ENCODE results near the gene SLC35E2B. TPM values are rescaled to one million over a fixed set of nuclear protein-coding genes. Genes with fewer than 3 reads are reported as not detected.

SLC35E2B gene
- total RNA-seq, 3 donors from 2014 or later (not counting 1 experiment from before 2014, with no cell fraction given) = 57.6 to 79.9 (median 61.8) TPM

DNA sequence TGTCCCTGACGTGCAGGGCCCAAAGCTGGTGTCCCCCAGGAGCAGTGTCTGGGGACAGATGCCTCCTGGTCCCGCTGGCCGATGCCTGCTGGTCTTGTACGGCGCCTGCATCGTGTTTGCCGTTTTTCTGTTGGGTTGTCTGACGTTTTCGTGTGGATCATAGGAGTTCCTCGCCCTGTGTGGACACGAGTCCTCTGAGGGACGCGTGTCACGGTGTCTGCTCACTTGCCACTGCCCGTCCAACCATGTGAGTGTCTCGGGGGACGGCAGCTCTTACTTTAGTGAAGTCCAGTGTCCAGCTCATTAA is 69.9 kb downstream of the SLC35E2B start:
- Mint-ChIP-seq H3K27me3 (ENCODE audit: low read depth in 2 of 2) (no peaks in the 10 kb centered on the region), H3K36me3 (no peaks in the 10 kb centered on the region), H3K27ac (no peak overlapping the region), H3K4me3 (no peak overlapping the region), H3K9me3 (no peaks in the 10 kb centered on the region), H3K4me1 (peaks cover 8 to 25% of the 10 kb centered on the region in 2 donors)
- Histone ChIP-seq H3K9me3 (ENCODE audit: control insufficient read depth, insufficient read depth, low read length) (no peaks in the 10 kb centered on the region), H3K36me3 (ENCODE audit: control insufficient read depth, insufficient read depth, low read length) (no peaks in the 10 kb centered on the region), H3K27me3 (ENCODE audit: control insufficient read depth, insufficient read depth, low read length) (no peaks in the 10 kb centered on the region), H3K4me3 (ENCODE audit: low read length) (no peak overlapping the region), H3K27ac (ENCODE audit: low read length) (no peak overlapping the region), H3K4me1 (ENCODE audit: control insufficient read depth, insufficient read depth, low read length) (peaks cover 39% of the 10 kb centered on the region)
- intact Hi-C loops (cut with micrococcal nuclease) = no loop called here
- 93% methylated on average over 17 of the region's 17 CpGs for WGBS (ENCODE audit: insufficient coverage)
- DNase-seq (no peak), ATAC-seq (no peak)
- TF ChIP-seq, protein P1, sequence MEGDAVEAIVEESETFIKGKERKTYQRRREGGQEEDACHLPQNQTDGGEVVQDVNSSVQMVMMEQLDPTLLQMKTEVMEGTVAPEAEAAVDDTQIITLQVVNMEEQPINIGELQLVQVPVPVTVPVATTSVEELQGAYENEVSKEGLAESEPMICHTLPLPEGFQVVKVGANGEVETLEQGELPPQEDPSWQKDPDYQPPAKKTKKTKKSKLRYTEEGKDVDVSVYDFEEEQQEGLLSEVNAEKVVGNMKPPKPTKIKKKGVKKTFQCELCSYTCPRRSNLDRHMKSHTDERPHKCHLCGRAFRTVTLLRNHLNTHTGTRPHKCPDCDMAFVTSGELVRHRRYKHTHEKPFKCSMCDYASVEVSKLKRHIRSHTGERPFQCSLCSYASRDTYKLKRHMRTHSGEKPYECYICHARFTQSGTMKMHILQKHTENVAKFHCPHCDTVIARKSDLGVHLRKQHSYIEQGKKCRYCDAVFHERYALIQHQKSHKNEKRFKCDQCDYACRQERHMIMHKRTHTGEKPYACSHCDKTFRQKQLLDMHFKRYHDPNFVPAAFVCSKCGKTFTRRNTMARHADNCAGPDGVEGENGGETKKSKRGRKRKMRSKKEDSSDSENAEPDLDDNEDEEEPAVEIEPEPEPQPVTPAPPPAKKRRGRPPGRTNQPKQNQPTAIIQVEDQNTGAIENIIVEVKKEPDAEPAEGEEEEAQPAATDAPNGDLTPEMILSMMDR (IDR thresholded peaks at IDR 0.05) = no peak

DNA sequence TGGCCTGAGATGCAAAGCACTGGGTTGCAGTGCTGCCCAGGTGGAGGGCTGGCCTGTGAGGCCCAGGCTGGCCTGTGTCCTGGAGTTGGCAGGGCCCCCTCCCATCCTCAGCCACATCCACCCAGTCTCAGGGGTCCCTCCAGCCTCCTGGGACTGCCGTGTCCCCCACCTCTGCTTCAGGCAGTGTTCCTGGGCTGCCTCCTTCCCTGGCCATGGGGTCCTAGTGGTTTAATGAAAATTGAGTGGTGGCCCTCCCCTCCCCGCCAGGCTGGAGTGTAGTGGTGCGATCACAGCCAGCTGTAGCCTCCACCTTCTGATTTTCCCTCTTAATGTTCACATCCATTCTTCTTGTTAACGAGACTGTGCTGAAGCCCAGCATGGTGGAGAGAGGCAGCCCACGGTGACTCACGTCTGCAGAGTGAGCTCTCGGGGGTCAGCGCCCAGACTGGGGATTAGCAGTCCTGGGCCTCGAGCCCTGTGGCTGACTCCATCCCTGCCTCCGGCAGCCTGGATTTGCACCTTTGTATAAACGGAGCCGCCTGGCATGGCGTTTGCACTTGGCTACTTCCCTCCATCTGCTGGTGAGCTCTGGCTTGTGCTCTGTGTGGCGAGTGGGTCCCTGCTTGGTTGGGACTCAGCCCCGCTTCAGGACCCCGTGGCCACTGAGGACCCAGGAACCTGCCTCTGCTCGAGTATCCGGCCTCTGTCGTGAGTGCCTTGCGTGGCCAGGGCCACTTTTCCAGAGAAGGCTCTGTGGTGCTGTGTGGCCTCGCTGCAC is 70.4 kb downstream of the SLC35E2B start:
- intact Hi-C loops (cut with micrococcal nuclease) = no loop called here
- Histone ChIP-seq H3K27me3 (ENCODE audit: control insufficient read depth, insufficient read depth, low read length) (no peaks in the 10 kb centered on the region), H3K27ac (ENCODE audit: low read length) (no peak overlapping the region), H3K36me3 (ENCODE audit: control insufficient read depth, insufficient read depth, low read length) (no peaks in the 10 kb centered on the region), H3K4me1 (ENCODE audit: control insufficient read depth, insufficient read depth, low read length) (peaks cover 38% of the 10 kb centered on the region), H3K4me3 (ENCODE audit: low read length) (no peak overlapping the region), H3K9me3 (ENCODE audit: control insufficient read depth, insufficient read depth, low read length) (no peaks in the 10 kb centered on the region)
- no peak for DNase-seq
- no peaks in the 10 kb centered on the region for H3K27me3 Mint-ChIP-seq (ENCODE audit: low read depth in 2 of 2)
- no peak overlapping the region for H3K27ac Mint-ChIP-seq
- WGBS (ENCODE audit: insufficient coverage) = 91% methylated on average over 20 of the region's 21 CpGs
- H3K4me3 Mint-ChIP-seq = no peak overlapping the region
- H3K4me1 Mint-ChIP-seq = peaks cover 11 to 22% of the 10 kb centered on the region in 2 donors
- TF ChIP-seq, protein P1 (IDR thresholded peaks at IDR 0.05) = no peak
- ATAC-seq = no peak
- H3K36me3 Mint-ChIP-seq = no peaks in the 10 kb centered on the region
- no peaks in the 10 kb centered on the region for H3K9me3 Mint-ChIP-seq

DNA sequence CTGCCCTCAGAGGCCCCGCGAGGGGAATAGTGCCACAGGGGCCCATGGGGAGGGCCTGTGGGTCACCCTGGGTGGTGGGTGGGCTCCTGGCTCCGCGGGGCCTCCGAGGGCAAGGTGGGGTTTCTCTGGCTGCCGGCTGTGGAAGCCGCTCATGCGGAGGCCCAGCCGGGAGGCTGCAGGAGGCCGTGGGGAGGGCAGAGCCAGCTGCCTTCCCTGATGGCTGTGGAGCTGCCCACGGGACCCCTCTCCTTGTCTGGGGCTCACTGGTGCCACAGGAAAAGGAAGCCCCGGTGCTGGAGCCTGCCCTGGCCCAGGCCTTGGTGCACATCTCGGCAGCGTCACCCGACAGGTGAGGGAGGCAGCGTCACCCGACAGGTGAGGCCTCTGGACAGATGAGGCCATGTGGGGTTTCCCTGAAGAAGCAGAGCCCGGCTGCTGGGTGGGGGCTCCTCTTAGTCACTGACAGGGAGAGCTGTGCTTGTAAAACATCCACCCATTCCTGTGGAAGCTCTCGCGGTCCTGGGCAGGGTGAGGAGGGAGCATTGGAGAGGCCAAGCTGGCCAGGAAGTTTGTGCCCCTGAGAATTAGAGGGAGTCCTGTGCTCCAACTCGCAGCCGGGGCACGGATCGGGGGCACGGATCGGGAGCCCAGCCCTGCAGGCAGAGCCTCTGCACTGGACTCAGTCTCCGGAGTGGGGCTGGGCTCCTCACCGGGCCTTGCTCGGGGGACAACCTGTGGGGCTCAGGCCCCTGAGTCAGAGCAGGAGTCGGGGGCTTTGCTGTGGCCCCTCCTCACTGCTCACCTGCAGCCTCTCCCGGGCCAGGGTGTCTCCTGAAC is 71.2 kb downstream of the SLC35E2B start:
- intact Hi-C loops (cut with micrococcal nuclease) = no loop called here
- no peak overlapping the region for H3K4me3 Mint-ChIP-seq
- Histone ChIP-seq H3K9me3 (ENCODE audit: control insufficient read depth, insufficient read depth, low read length) (no peaks in the 10 kb centered on the region), H3K4me1 (ENCODE audit: control insufficient read depth, insufficient read depth, low read length) (peaks cover 40% of the 10 kb centered on the region), H3K27ac (ENCODE audit: low read length) (no peak overlapping the region), H3K4me3 (ENCODE audit: low read length) (no peak overlapping the region), H3K36me3 (ENCODE audit: control insufficient read depth, insufficient read depth, low read length) (no peaks in the 10 kb centered on the region), H3K27me3 (ENCODE audit: control insufficient read depth, insufficient read depth, low read length) (no peaks in the 10 kb centered on the region)
- WGBS (ENCODE audit: insufficient coverage) = 92% methylated on average over 31 of the region's 31 CpGs
- DNase-seq (no peak), ATAC-seq (no peak)
- no peaks in the 10 kb centered on the region for H3K9me3 Mint-ChIP-seq
- peaks cover 14 to 22% of the 10 kb centered on the region in 2 donors for H3K4me1 Mint-ChIP-seq
- H3K27me3 Mint-ChIP-seq (ENCODE audit: low read depth in 2 of 2) = no peaks in the 10 kb centered on the region
- TF ChIP-seq, protein P1 (IDR thresholded peaks at IDR 0.05) = no peak
- no peak overlapping the region for H3K27ac Mint-ChIP-seq
- H3K36me3 Mint-ChIP-seq = no peaks in the 10 kb centered on the region

Measured in natural killer cell (primary cell).